Stimulated activated naive CD8-positive, alpha-beta T cell treated with anti-CD3 and anti-CD28 coated beads, Interleukin-15, amount 100 ng/mL, for 72 hours (primary cell): ENCODE measurements around the gene ZBTB20.

Experiments used
- ATAC-seq: fragments of 150-1000 bp; cut with Tn5 transposase; 2 replicates; pipeline ENCODE4 v1.10.0; 2021; ENCODE audit warnings: mild to moderate bottlenecking, moderate library complexity
- DNase-seq, 2 donors: peaks; one replicate each; pipeline ENCODE4 v3.0.0; 2021 to 2022
- H3K27ac Mint-ChIP-seq, 2 donors: one replicate each; pipeline ENCODE4 v1.8.0; 2022; ENCODE audit warnings: mild to moderate bottlenecking in 2 of 2, mixed read lengths in 2 of 2, moderate library complexity in 2 of 2
- H3K27me3 Mint-ChIP-seq: one replicate; pipeline ENCODE4 v1.8.0; 2022; ENCODE audit warnings: mixed read lengths
- H3K4me1 Mint-ChIP-seq: one replicate; pipeline ENCODE4 v1.8.0; 2022; ENCODE audit warnings: mild to moderate bottlenecking, mixed read lengths
- H3K4me3 Mint-ChIP-seq, 2 donors: one replicate each; pipeline ENCODE4 v1.8.0; 2022; ENCODE audit warnings: mild to moderate bottlenecking in 2 of 2, mixed read lengths in 2 of 2, moderate library complexity in 1 of 2
- H3K9me3 Mint-ChIP-seq, 2 donors: one replicate each; pipeline ENCODE4 v1.8.0; 2022; ENCODE audit warnings: mixed read lengths in 2 of 2

Gene ZBTB20

GRCh38 chr3:114867835-114868503, 279.1 kb downstream of the ZBTB20 start:
- H3K9me3 Mint-ChIP-seq: peaks cover 0 to 5% of the 10 kb centered on the region in 2 donors
- H3K4me3 Mint-ChIP-seq: no peak overlapping the region
- no peak overlapping the region for H3K27ac Mint-ChIP-seq
- no peak for DNase-seq
- peaks cover 18% of the 10 kb centered on the region for H3K4me1 Mint-ChIP-seq
- no peak for ATAC-seq
- no peaks in the 10 kb centered on the region for H3K27me3 Mint-ChIP-seq

- Mint-ChIP-seq H3K27ac (no peak overlapping the region), H3K9me3 (peaks cover 0 to 4% of the 10 kb centered on the region in 2 donors), H3K4me3 (no peak overlapping the region), H3K4me1 (peaks cover 21% of the 10 kb centered on the region), H3K27me3 (no peaks in the 10 kb centered on the region)
- ATAC-seq (no peak), DNase-seq (no peak)
Measured at GRCh38 chr3:114867359-114867758, 279.7 kb downstream of the ZBTB20 start.

GRCh38 chr3:114866430-114866829, 280.7 kb downstream of the ZBTB20 start:
- Mint-ChIP-seq H3K4me1 (peaks cover 22% of the 10 kb centered on the region), H3K4me3 (no peak overlapping the region), H3K27me3 (no peaks in the 10 kb centered on the region), H3K27ac (no peak overlapping the region), H3K9me3 (no peaks in the 10 kb centered on the region)
- no peak for DNase-seq
- no peak for ATAC-seq

GRCh38 chr3:114864970-114865369, 282.1 kb downstream of the ZBTB20 start:
- no peak overlapping the region for H3K4me3 Mint-ChIP-seq
- H3K27ac Mint-ChIP-seq: no peak overlapping the region
- H3K9me3 Mint-ChIP-seq: no peaks in the 10 kb centered on the region
- H3K27me3 Mint-ChIP-seq: no peaks in the 10 kb centered on the region
- DNase-seq (no peak), ATAC-seq (no peak)
- H3K4me1 Mint-ChIP-seq: peaks cover 33% of the 10 kb centered on the region

GRCh38 chr3:114863848-114864247, 283.2 kb downstream of the ZBTB20 start:
- Mint-ChIP-seq H3K4me1 (peaks cover 43% of the 10 kb centered on the region), H3K27me3 (no peaks in the 10 kb centered on the region), H3K4me3 (peak overlapping the region; percentile 36 to 63), H3K9me3 (no peaks in the 10 kb centered on the region), H3K27ac (peak overlapping the region in 1 of 2 donors; percentile 70)
- ATAC-seq (no peak), DNase-seq (no peak)

GRCh38 chr3:114861666-114862065, 285.4 kb downstream of the ZBTB20 start:
- DNase-seq (no peak), ATAC-seq (no peak)
- H3K4me3 Mint-ChIP-seq: no peak overlapping the region
- H3K4me1 Mint-ChIP-seq: peaks cover 55% of the 10 kb centered on the region
- H3K27me3 Mint-ChIP-seq: no peaks in the 10 kb centered on the region
- peak overlapping the region; percentile 23 to 83 for H3K27ac Mint-ChIP-seq
- no peaks in the 10 kb centered on the region for H3K9me3 Mint-ChIP-seq

GRCh38 chr3:114860531-114860930, 286.6 kb downstream of the ZBTB20 start:
- no peak overlapping the region for H3K4me3 Mint-ChIP-seq

GRCh38 chr3:114858329-114858728, 288.8 kb downstream of the ZBTB20 start:
- H3K4me1 Mint-ChIP-seq: peaks cover 70% of the 10 kb centered on the region
- H3K27ac Mint-ChIP-seq: no peak overlapping the region
- ATAC-seq: no peak
- no peaks in the 10 kb centered on the region for H3K27me3 Mint-ChIP-seq
- no peak overlapping the region for H3K4me3 Mint-ChIP-seq
- no peak for DNase-seq
- H3K9me3 Mint-ChIP-seq: no peaks in the 10 kb centered on the region

More at GRCh38 chr3:114860531-114860930, 286.6 kb downstream of the ZBTB20 start:
- no peak for DNase-seq
- H3K4me1 Mint-ChIP-seq: peaks cover 62% of the 10 kb centered on the region
- H3K9me3 Mint-ChIP-seq: no peaks in the 10 kb centered on the region
- H3K27ac Mint-ChIP-seq: no peak overlapping the region
- no peaks in the 10 kb centered on the region for H3K27me3 Mint-ChIP-seq
- peak; percentile 43 for ATAC-seq

- Mint-ChIP-seq H3K4me3 (peak overlapping the region in 1 of 2 donors; percentile 14), H3K27me3 (no peaks in the 10 kb centered on the region), H3K9me3 (no peaks in the 10 kb centered on the region), H3K4me1 (peaks cover 74% of the 10 kb centered on the region), H3K27ac (no peak overlapping the region)
- ATAC-seq (no peak), DNase-seq (no peak)
Measured at GRCh38 chr3:114857299-114857701, 289.8 kb downstream of the ZBTB20 start.

- Mint-ChIP-seq H3K4me1 (peaks cover 73% of the 10 kb centered on the region), H3K27ac (no peak overlapping the region), H3K4me3 (no peak overlapping the region), H3K9me3 (no peaks in the 10 kb centered on the region), H3K27me3 (no peaks in the 10 kb centered on the region)
- ATAC-seq: no peak
- no peak for DNase-seq
Measured at GRCh38 chr3:114856835-114857234, 290.3 kb downstream of the ZBTB20 start.

GRCh38 chr3:114855839-114856238, 291.2 kb downstream of the ZBTB20 start:
- no peak for DNase-seq
- H3K27ac Mint-ChIP-seq: no peak overlapping the region
- no peaks in the 10 kb centered on the region for H3K27me3 Mint-ChIP-seq
- H3K4me1 Mint-ChIP-seq: peaks cover 66% of the 10 kb centered on the region
- peak; percentile 82 for ATAC-seq
- H3K4me3 Mint-ChIP-seq: no peak overlapping the region
- no peaks in the 10 kb centered on the region for H3K9me3 Mint-ChIP-seq

- no peak for ATAC-seq
- H3K9me3 Mint-ChIP-seq: no peaks in the 10 kb centered on the region
- no peak overlapping the region for H3K27ac Mint-ChIP-seq
- peaks cover 47% of the 10 kb centered on the region for H3K4me1 Mint-ChIP-seq
- H3K4me3 Mint-ChIP-seq: no peak overlapping the region
- no peaks in the 10 kb centered on the region for H3K27me3 Mint-ChIP-seq
- no peak for DNase-seq
Measured at GRCh38 chr3:114852966-114853365, 294.1 kb downstream of the ZBTB20 start.

GRCh38 chr3:114850898-114851297, 296.2 kb downstream of the ZBTB20 start:
- H3K4me1 Mint-ChIP-seq: peaks cover 33% of the 10 kb centered on the region
- DNase-seq: no peak
- no peak overlapping the region for H3K4me3 Mint-ChIP-seq
- ATAC-seq: no peak
- no peaks in the 10 kb centered on the region for H3K27me3 Mint-ChIP-seq
- H3K9me3 Mint-ChIP-seq: no peaks in the 10 kb centered on the region
- H3K27ac Mint-ChIP-seq: no peak overlapping the region

- no peak overlapping the region for H3K4me3 Mint-ChIP-seq
- no peak for DNase-seq
- no peaks in the 10 kb centered on the region for H3K9me3 Mint-ChIP-seq
- H3K27ac Mint-ChIP-seq: no peak overlapping the region
- ATAC-seq: no peak
- peaks cover 15% of the 10 kb centered on the region for H3K4me1 Mint-ChIP-seq
- H3K27me3 Mint-ChIP-seq: no peaks in the 10 kb centered on the region
Measured at GRCh38 chr3:114848643-114849350, 298.3 kb downstream of the ZBTB20 start.

- H3K4me1 Mint-ChIP-seq: peaks cover 13% of the 10 kb centered on the region
- H3K27me3 Mint-ChIP-seq: no peaks in the 10 kb centered on the region
- no peak overlapping the region for H3K4me3 Mint-ChIP-seq
- H3K27ac Mint-ChIP-seq: no peak overlapping the region
- no peaks in the 10 kb centered on the region for H3K9me3 Mint-ChIP-seq
- no peak for DNase-seq
- no peak for ATAC-seq
Measured at GRCh38 chr3:114848082-114848481, 299.0 kb downstream of the ZBTB20 start.

GRCh38 chr3:114847564-114847963, 299.5 kb downstream of the ZBTB20 start:
- Mint-ChIP-seq H3K9me3 (no peaks in the 10 kb centered on the region), H3K4me1 (peaks cover 7% of the 10 kb centered on the region), H3K27me3 (no peaks in the 10 kb centered on the region), H3K27ac (no peak overlapping the region), H3K4me3 (no peak overlapping the region)
- ATAC-seq: no peak
- no peak for DNase-seq
